ENCODE measurements around the gene FBLN1.
A peak's percentile ranks its signal among the peaks of the same experiment; 100 is the strongest.

Gene FBLN1

GRCh38 chr22:45598596-45599217 is 96.0 kb downstream of the FBLN1 start:
- no peak overlapping the region for H2AK5ac ChIP-seq (ENCODE audit: low read length, severe bottlenecking)
- no peak overlapping the region for H4K8ac ChIP-seq (ENCODE audit: low read length)
- no peaks in the 10 kb centered on the region for H3K27me3 ChIP-seq (ENCODE audit: control insufficient read depth in 1 of 2, insufficient read depth in 1 of 2, low read length in 2 of 2)
- no peak overlapping the region for H2BK120ac ChIP-seq (ENCODE audit: low read depth, low read length)
- H3K9me3 ChIP-seq (ENCODE audit: control insufficient read depth, low read length) = no peaks in the 10 kb centered on the region
- no peak overlapping the region for H3K4me3 ChIP-seq (ENCODE audit: insufficient read depth in 1 of 2, low read depth in 1 of 2, low read length in 2 of 2)
- H3K9ac ChIP-seq (ENCODE audit: low read length) = no peak overlapping the region
- H4K91ac ChIP-seq (ENCODE audit: low read length) = no peak overlapping the region
- H3K4me1 ChIP-seq (ENCODE audit: control insufficient read depth, insufficient read depth, low read depth, low read length) = peaks cover 5% of the 10 kb centered on the region
- H3K27ac ChIP-seq (ENCODE audit: low read length, poor library complexity, severe bottlenecking) = no peak overlapping the region
- H3K79me1 ChIP-seq (replicated peaks; ENCODE audit: low read length, poor library complexity, severe bottlenecking) = no peaks in the 10 kb centered on the region
- H3K18ac ChIP-seq (ENCODE audit: low read depth in 1 of 2, low read length in 2 of 2) = no peak overlapping the region
- no peak overlapping the region for H2BK5ac ChIP-seq (ENCODE audit: low read depth, low read length, poor library complexity, severe bottlenecking)
- H3K4ac ChIP-seq (ENCODE audit: low read depth in 1 of 2, low read length in 2 of 2) = no peak overlapping the region
- no peak overlapping the region for H3K4me2 ChIP-seq (ENCODE audit: low read length, poor library complexity, severe bottlenecking)
- 94% methylated on average over 15 of the region's 15 CpGs for WGBS
- H2BK12ac ChIP-seq (ENCODE audit: low read length in 2 of 2) = no peak overlapping the region
- peak overlapping the region in 1 of 2 experiments; percentile 46 for H3K14ac ChIP-seq (ENCODE audit: low read length in 2 of 2)
- no peak for DNase-seq
- H3K23ac ChIP-seq (ENCODE audit: low read length in 2 of 2) = no peak overlapping the region
- no peak overlapping the region for H2BK15ac ChIP-seq (ENCODE audit: low read depth, poor library complexity, severe bottlenecking)
- H3K36me3 ChIP-seq (ENCODE audit: control insufficient read depth in 1 of 2, insufficient read depth in 2 of 2, low read depth in 1 of 2, low read length in 2 of 2) = peaks cover 41 to 62% of the 10 kb centered on the region in 2 experiments
- H2AFZ ChIP-seq (ENCODE audit: low read depth, low read length) = no peak overlapping the region

- Histone ChIP-seq H3K9me3 (ENCODE audit: control insufficient read depth, low read length) (no peaks in the 10 kb centered on the region), H2BK15ac (ENCODE audit: low read depth, poor library complexity, severe bottlenecking) (no peak overlapping the region), H2AK5ac (ENCODE audit: low read length, severe bottlenecking) (no peak overlapping the region), H2AFZ (ENCODE audit: low read depth, low read length) (no peak overlapping the region), H3K14ac (ENCODE audit: low read length in 2 of 2) (no peak overlapping the region), H3K27ac (ENCODE audit: low read length, poor library complexity, severe bottlenecking) (no peak overlapping the region), H3K27me3 (ENCODE audit: control insufficient read depth in 1 of 2, insufficient read depth in 1 of 2, low read length in 2 of 2) (no peaks in the 10 kb centered on the region), H3K9ac (ENCODE audit: low read length) (peak overlapping the region; percentile 53), H3K4me3 (ENCODE audit: insufficient read depth in 1 of 2, low read depth in 1 of 2, low read length in 2 of 2) (peak overlapping the region in 1 of 2 experiments; percentile 27), H3K4me1 (ENCODE audit: control insufficient read depth, insufficient read depth, low read depth, low read length) (peaks cover 11% of the 10 kb centered on the region), H2BK5ac (ENCODE audit: low read depth, low read length, poor library complexity, severe bottlenecking) (no peak overlapping the region), H4K91ac (ENCODE audit: low read length) (no peak overlapping the region), H2BK12ac (ENCODE audit: low read length in 2 of 2) (no peak overlapping the region), H3K23ac (ENCODE audit: low read length in 2 of 2) (no peak overlapping the region), H4K8ac (ENCODE audit: low read length) (no peak overlapping the region), H3K4me2 (ENCODE audit: low read length, poor library complexity, severe bottlenecking) (no peak overlapping the region), H3K18ac (ENCODE audit: low read depth in 1 of 2, low read length in 2 of 2) (no peak overlapping the region), H3K4ac (ENCODE audit: low read depth in 1 of 2, low read length in 2 of 2) (no peak overlapping the region), H3K79me1 (replicated peaks; ENCODE audit: low read length, poor library complexity, severe bottlenecking) (no peaks in the 10 kb centered on the region), H3K36me3 (ENCODE audit: control insufficient read depth in 1 of 2, insufficient read depth in 2 of 2, low read depth in 1 of 2, low read length in 2 of 2) (peaks cover 37 to 61% of the 10 kb centered on the region in 2 experiments), H2BK120ac (ENCODE audit: low read depth, low read length) (no peak overlapping the region)
- no peak for DNase-seq
- WGBS = 96% methylated on average over 22 of the region's 22 CpGs
Observed at GRCh38 chr22:45599836-45600577, 97.3 kb downstream of the FBLN1 start.

- Histone ChIP-seq H3K4ac (ENCODE audit: low read depth in 1 of 2, low read length in 2 of 2) (no peak overlapping the region), H2BK5ac (ENCODE audit: low read depth, low read length, poor library complexity, severe bottlenecking) (no peak overlapping the region), H3K27ac (ENCODE audit: low read length, poor library complexity, severe bottlenecking) (no peak overlapping the region), H2BK12ac (ENCODE audit: low read length in 2 of 2) (no peak overlapping the region), H3K79me1 (replicated peaks; ENCODE audit: low read length, poor library complexity, severe bottlenecking) (no peaks in the 10 kb centered on the region), H2AK5ac (ENCODE audit: low read length, severe bottlenecking) (no peak overlapping the region), H3K9ac (ENCODE audit: low read length) (peak overlapping the region; percentile 53), H3K36me3 (ENCODE audit: control insufficient read depth in 1 of 2, insufficient read depth in 2 of 2, low read depth in 1 of 2, low read length in 2 of 2) (peaks cover 37 to 55% of the 10 kb centered on the region in 2 experiments), H4K91ac (ENCODE audit: low read length) (no peak overlapping the region), H3K27me3 (ENCODE audit: control insufficient read depth in 1 of 2, insufficient read depth in 1 of 2, low read length in 2 of 2) (no peaks in the 10 kb centered on the region), H3K18ac (ENCODE audit: low read depth in 1 of 2, low read length in 2 of 2) (no peak overlapping the region), H3K23ac (ENCODE audit: low read length in 2 of 2) (no peak overlapping the region), H3K9me3 (ENCODE audit: control insufficient read depth, low read length) (no peaks in the 10 kb centered on the region), H2BK120ac (ENCODE audit: low read depth, low read length) (no peak overlapping the region), H3K14ac (ENCODE audit: low read length in 2 of 2) (no peak overlapping the region), H3K4me3 (ENCODE audit: insufficient read depth in 1 of 2, low read depth in 1 of 2, low read length in 2 of 2) (no peak overlapping the region), H2BK15ac (ENCODE audit: low read depth, poor library complexity, severe bottlenecking) (no peak overlapping the region), H2AFZ (ENCODE audit: low read depth, low read length) (no peak overlapping the region), H4K8ac (ENCODE audit: low read length) (no peak overlapping the region), H3K4me2 (ENCODE audit: low read length, poor library complexity, severe bottlenecking) (no peak overlapping the region), H3K4me1 (ENCODE audit: control insufficient read depth, insufficient read depth, low read depth, low read length) (peaks cover 14% of the 10 kb centered on the region)
- peak; percentile 72 for DNase-seq
- WGBS = 76% methylated on average over 14 of the region's 14 CpGs
Observed at GRCh38 chr22:45600790-45601730, 98.4 kb downstream of the FBLN1 start.

Data from mesenchymal stem cell (in vitro differentiated cells and primary cell).